ENCODE data around the gene ARHGAP44. TPM values are rescaled to one million over a fixed set of nuclear protein-coding genes. Genes with fewer than 3 reads are reported as not detected.

ARHGAP44 gene
- total RNA-seq, 1 donor from 2014 or later, result 5.8 TPM

DNA sequence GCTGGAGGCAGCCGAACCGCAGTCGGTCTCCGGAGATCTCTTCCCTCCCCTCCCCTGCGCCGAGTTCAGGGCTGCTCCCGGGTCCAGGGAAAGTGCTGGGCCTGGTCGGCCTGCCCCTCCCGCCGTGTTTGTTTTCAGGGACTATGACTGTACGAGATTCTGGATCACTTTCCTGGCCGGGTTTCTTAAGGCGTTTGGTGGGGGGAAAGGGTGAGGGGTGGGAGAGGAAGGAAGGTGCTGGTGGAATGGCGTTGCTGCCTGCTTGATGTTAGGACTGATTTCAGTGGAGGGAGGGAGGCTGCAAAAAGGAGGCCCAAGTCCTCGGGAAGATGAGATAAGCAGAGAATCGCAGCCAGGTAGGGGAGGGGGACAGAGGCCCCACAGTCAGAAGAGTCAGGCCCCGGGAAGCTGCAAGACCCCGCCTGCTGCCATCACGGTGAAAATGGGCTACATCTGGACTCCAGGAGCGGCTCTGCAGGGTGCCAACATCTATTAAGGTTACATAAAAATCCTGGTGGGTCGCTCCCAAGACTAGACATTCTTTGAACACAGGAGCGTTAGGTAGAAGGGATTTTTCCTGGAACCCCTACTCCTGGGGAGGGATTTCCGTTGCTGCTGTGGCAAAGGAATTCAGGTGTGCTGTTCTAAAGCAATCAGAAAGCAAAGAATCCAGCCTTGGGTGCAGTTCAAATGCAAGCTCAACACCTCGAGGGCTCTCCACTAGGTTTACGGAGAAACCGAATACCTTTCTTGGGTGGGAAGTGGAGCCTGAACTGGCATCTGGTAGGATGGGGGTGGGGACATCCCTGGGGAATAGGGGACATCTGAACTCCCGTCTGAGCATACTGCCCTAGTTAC is 1.2 kb downstream of the ARHGAP44 start:
- TF ChIP-seq, protein P1, sequence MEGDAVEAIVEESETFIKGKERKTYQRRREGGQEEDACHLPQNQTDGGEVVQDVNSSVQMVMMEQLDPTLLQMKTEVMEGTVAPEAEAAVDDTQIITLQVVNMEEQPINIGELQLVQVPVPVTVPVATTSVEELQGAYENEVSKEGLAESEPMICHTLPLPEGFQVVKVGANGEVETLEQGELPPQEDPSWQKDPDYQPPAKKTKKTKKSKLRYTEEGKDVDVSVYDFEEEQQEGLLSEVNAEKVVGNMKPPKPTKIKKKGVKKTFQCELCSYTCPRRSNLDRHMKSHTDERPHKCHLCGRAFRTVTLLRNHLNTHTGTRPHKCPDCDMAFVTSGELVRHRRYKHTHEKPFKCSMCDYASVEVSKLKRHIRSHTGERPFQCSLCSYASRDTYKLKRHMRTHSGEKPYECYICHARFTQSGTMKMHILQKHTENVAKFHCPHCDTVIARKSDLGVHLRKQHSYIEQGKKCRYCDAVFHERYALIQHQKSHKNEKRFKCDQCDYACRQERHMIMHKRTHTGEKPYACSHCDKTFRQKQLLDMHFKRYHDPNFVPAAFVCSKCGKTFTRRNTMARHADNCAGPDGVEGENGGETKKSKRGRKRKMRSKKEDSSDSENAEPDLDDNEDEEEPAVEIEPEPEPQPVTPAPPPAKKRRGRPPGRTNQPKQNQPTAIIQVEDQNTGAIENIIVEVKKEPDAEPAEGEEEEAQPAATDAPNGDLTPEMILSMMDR (conservative IDR thresholded peaks at IDR 0.05; ENCODE audit: low read depth, low read length), result no peak
- no peak for DNase-seq (ENCODE audit: low read depth)
- H3K4me3 ChIP-seq (ENCODE audit: low read depth, low read length), result peak overlapping the region; percentile 63

DNA sequence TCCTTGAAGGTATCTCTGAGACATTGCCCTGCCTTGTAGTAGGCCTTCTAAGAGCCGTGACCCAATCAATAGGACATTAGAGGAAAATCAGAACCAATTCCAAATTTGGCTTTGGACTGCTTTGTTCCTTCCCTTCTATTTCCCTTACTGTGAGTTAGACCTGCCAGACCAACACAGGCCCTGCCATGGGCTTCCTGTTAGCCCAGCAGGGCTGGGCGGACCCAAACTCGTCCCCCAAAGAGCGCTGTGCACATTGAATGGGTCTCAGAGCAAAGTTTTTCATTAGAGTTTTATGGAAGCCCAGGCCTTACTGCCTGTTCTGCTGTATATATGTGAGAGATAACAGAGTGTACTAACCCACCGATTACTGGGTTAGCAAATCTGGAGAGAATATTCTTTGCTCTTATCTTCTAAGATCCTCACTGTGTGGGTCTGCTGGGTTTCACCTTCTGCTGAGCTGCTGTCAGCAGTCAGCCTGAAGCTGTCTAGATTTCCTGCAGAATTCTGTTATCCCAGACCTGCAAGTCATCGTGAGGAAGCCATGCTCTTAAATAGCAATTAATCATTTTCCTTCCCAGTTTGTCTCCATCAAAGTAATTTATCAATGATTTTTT is 5.7 kb downstream of the ARHGAP44 start:
- H3K4me3 ChIP-seq (ENCODE audit: low read depth, low read length), result no peak overlapping the region
- DNase-seq (ENCODE audit: low read depth), result no peak
- TF ChIP-seq, protein P1 (conservative IDR thresholded peaks at IDR 0.05; ENCODE audit: low read depth, low read length), result no peak

GRCh38 chr17:12800855-12801365 is 11.6 kb downstream of the ARHGAP44 start:
- no peak overlapping the region for H3K4me3 ChIP-seq (ENCODE audit: low read depth, low read length)
- TF ChIP-seq, protein P1 (conservative IDR thresholded peaks at IDR 0.05; ENCODE audit: low read depth, low read length), result no peak
- DNase-seq (ENCODE audit: low read depth), result no peak

DNA sequence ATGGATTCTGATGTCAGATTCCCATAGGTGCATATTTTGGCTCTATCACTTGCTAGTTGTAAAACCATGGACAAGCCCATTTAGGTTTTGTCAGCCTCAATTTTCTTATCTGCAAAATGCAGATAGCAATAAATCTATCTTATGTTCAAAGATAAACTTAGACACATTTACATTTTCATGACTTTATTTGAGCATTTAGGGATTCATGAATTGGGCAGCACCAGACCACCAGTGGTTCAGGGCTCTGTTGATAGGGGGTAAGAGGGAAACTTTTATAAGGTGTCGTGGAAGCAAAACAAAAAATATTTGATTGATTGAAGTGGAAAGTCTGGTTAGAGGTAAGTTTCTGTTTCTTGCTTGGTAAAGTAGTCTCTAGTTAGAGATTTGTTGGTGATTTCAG is 17.3 kb downstream of the ARHGAP44 start:
- TF ChIP-seq, protein P1 (conservative IDR thresholded peaks at IDR 0.05; ENCODE audit: low read depth, low read length), result no peak
- no peak for DNase-seq (ENCODE audit: low read depth)
- H3K4me3 ChIP-seq (ENCODE audit: low read depth, low read length), result no peak overlapping the region

- no peak overlapping the region for H3K4me3 ChIP-seq (ENCODE audit: low read depth, low read length)
- no peak for DNase-seq (ENCODE audit: low read depth)
- TF ChIP-seq, protein P1 (conservative IDR thresholded peaks at IDR 0.05; ENCODE audit: low read depth, low read length), result no peak
Observed at GRCh38 chr17:12808723-12809122, 19.4 kb downstream of the ARHGAP44 start.

DNA sequence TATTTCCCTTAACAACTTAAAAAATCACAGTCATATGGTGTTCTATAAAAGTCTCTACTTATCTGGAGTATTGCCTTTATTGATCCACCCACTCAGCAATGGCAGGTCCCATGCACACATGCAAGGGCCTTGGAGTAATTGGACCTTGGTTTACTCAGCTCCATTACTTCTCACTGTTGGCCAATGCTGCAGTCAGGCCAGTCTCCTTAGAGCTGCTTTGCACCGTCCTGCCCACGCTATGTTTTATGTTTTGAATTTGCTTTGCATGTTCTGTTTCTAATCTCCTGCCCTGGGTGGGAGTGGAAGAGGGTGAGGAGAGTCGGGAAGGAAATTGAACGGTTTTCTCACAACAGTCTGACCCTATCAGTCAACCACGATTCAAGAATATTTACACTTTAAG is 23.6 kb downstream of the ARHGAP44 start:
- TF ChIP-seq, protein P1 (conservative IDR thresholded peaks at IDR 0.05; ENCODE audit: low read depth, low read length), result no peak
- H3K4me3 ChIP-seq (ENCODE audit: low read depth, low read length), result no peak overlapping the region
- DNase-seq (ENCODE audit: low read depth), result no peak

All from epithelial cell of proximal tubule (primary cell).